Measurements from ENCODE around the gene SFSWAP.
A peak's percentile ranks its signal among the peaks of the same experiment; 100 is the strongest.
"Not testable (repeated sequence)": the region's sequence is repeated elsewhere in the genome, so short reads cannot be mapped to it uniquely, and the experiment has no call there.

SFSWAP gene

GRCh38 chr12:131765961-131766360, 55.1 kb downstream of the SFSWAP start:
- no peak for DNase-seq

DNA sequence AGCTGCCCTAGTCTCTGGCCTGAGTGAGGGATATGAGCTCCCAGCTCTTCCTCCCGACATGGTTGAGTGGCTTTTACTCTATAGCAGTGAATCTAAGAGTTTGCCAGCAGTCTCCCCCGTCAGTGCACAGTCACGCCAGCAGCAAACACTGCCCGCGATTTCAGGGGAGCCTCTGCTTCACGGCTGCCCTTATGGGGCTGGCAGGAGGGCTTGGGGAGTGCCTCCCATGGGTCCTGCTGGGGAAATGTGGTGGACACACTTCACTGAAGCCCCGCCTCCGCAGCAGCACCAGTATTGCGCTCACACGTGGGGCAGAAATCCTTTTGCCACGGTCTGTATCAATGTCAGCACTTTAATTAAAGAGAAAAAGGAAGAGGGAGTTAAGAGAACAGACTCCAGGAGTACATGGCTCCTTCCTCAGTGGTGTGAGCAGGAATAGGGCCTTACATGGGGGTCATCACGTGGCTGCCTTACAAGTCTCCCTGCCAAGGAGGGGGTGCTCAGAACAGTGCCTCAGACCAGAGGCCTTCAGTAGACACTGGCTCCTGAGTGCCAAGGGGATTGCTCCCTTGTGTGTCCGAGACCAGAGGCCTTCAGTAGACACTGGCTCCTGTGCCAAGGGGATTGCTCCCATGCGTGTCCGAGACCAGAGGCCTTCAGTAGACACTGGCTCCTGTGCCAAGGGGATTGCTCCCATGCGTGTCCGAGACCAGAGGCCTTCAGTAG, 55.7 kb downstream of the SFSWAP start:
- DNase-seq: no peak

- no peak for DNase-seq
Observed at GRCh38 chr12:131770120-131770519, 59.2 kb downstream of the SFSWAP start.

DNA sequence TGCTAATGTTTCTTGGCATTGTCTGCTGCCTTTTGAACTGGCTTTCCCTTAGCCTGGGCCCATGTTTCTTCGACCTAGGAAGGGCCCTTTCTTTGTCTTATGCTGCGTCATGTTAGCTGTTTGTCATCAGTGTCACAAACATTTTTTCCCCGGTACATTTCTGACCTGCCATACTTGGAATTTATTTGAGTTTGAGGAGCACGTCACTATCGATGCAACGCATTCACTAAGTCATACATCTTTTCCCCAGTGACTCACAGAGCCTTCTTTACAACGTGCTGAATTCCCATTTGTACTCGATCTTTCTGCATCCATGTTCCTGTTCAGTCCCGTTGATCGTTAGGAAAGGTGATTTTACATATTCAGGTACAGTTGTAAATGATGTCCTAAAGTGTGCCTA, 61.1 kb downstream of the SFSWAP start:
- no peak for DNase-seq

- no peak for DNase-seq
Observed at GRCh38 chr12:131773582-131774221, 62.8 kb downstream of the SFSWAP start.

- DNase-seq: no peak
Observed at GRCh38 chr12:131774576-131775391, 63.9 kb downstream of the SFSWAP start.

- no peak for DNase-seq
Observed at GRCh38 chr12:131775392-131776236, 64.7 kb downstream of the SFSWAP start.

GRCh38 chr12:131776237-131776889, 65.5 kb downstream of the SFSWAP start:
- DNase-seq: peak; percentile 28

DNA sequence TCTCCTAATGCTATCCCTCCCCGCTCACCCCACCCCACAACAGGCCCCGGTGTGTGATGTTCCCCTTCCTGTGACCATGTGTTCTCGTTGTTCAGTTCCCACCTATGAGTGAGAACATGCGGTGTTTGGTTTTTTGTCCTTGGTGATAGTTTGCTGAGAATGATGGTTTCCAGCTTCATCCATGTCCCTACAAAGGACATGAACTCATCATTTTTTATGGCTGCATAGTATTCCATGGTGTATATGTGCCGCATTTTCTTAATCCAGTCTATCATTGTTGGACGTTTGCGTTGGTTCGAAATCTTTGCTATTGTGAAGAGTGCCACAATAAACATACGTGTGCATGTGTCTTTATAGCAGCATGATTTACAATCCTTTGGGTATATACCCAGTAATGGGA, 66.4 kb downstream of the SFSWAP start:
- not testable (repeated sequence) for DNase-seq

GRCh38 chr12:131779027-131779426, 68.1 kb downstream of the SFSWAP start:
- no peak for DNase-seq

GRCh38 chr12:131782061-131782460, 71.2 kb downstream of the SFSWAP start:
- DNase-seq: no peak

- DNase-seq: no peak
Observed at GRCh38 chr12:131783915-131784541, 73.1 kb downstream of the SFSWAP start.

DNA sequence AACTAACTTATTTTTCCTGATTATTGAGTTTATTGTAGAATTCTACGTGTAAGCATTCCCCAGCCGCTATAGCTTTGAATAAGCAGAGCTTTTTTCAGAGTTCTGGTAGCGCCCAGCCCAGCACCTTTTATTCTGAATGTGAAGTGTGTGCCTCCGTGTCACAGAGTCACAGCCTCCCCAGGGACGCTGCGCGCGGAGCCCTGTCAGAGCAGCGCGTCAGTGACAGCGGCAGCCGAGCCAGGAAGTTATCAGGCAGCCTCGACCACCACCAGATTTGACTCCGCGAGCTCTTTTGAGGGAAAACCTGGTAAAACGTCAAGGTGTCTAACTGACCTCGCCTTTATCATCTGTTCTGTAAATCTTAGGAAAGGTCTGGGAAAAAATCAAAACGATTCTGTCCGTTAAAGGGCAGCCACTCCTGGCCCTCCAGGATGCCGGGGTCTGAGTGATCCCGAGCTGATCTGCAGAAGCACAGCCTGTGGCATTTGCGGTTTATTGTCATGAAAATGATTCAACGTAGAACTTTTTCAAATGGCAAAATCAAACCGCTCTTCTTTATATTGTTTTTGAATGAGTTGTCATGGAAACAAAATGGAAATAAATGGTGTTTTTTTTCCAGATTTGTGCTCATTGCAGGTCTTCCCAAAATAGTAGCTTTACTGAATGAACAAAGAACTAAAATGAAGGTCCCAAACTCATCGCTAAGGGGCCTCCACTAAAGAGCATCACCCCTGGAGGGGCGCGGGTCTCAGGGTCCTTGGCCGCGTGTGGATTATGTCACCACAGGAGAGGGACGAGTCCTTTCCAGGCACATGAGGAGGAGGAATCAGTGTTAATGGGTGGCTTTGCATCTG, 74.2 kb downstream of the SFSWAP start:
- DNase-seq: no peak

- no peak for DNase-seq
Observed at GRCh38 chr12:131785763-131786330, 75.0 kb downstream of the SFSWAP start.

- DNase-seq: no peak
Observed at GRCh38 chr12:131786331-131786730, 75.4 kb downstream of the SFSWAP start.

DNA sequence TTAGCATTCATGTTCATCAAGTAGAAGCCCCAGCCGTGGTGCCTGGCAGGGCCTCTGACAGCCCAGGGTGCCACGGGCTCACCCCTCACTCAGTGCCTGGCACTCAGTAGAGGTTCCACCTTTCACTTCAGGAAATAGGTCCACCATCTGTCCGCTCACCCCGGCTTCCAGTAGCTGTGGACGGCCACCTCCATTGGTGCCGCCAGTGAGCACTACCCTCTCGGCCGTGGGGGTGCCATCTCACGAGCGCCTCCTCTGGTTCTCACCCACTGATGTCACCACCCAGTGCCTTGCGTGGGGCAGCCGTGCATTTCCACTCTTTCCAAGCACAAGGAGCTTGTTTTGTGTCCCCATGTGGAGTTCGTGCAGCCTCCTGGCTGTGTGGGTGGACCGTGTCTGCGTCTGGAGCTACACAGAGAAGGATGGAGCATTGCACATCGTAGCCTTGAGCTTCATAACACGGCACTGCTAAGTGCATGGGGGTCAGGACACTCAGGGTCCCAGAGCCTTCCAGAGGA, 76.3 kb downstream of the SFSWAP start:
- DNase-seq: no peak

- DNase-seq: no peak
Observed at GRCh38 chr12:131788070-131788469, 77.2 kb downstream of the SFSWAP start.

GRCh38 chr12:131789638-131790037, 78.7 kb downstream of the SFSWAP start:
- no peak for DNase-seq

DNA sequence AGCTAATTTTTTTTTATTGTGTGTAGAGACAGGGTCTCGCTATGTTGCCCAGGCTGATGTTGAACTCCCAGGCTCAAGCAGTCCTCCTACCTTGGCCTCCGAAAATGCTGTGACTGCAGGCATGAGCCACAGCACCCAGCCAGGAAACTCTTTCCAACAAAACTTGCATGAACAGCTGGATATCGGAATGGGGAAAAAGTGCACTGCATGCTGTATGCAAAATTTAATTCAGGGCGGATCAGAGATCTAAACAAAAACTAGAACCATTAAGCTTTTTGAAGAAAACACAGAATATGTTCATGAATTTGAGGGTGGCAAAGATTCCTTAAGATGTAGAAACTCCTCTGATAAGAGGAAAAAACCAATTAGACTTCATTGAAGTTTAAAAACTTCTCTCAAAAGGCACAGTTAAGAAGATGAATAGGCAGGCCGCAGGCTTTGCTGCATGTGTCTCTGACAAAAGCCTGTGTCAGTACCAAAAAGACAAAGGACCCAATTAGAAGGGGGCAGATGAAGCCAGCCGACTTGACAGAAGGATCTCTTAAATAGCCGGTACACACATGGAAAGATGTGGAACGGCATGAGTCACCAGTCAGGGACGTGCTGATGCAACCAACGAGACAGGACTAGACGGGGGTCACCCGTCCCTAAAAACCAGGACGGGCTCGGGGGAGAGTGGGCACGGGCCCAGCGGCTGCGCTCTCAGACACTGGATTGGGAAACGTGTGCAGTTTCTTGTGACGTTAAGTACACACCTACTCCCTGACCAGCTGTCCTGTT, 82.5 kb downstream of the SFSWAP start:
- no peak for DNase-seq

All from retina (tissue), 1 donor.